Neural progenitor cell (in vitro differentiated cells): ENCODE measurements around the gene ADRA1B. TPM values are rescaled to one million over a fixed set of nuclear protein-coding genes. Genes with fewer than 3 reads are reported as not detected.

Experiments used
- DNase-seq: peaks from one replicate; pipeline ENCODE4 v3.0.0-alpha.2; 2016; ENCODE audit warnings: low spot score
- H2AFZ ChIP-seq: fragments of 200-600 bp; sonication (generic); replicated peaks from 2 replicates; pipeline ENCODE4 v1.6.1; 2016; ENCODE audit warnings: antibody characterized with exemption
- H3F3A ChIP-seq: fragments of 200-600 bp; sonication (generic); 2 replicates; pipeline ENCODE4 v1.6.1; 2016; ENCODE audit warnings: antibody characterized with exemption, low read depth
- H3K27ac ChIP-seq: fragments of 200-600 bp; sonication (generic); 2 replicates; pipeline ENCODE4 v1.5.1; 2016; ENCODE audit warnings: mild to moderate bottlenecking
- H3K27me3 ChIP-seq: fragments of 200-600 bp; sonication (generic); 2 replicates; pipeline ENCODE4 v1.6.1; 2016; ENCODE audit warnings: mild to moderate bottlenecking, moderate library complexity
- H3K36me3 ChIP-seq: fragments of 200-600 bp; sonication (generic); 2 replicates; pipeline ENCODE4 v1.5.1; 2016
- H3K4me1 ChIP-seq: fragments of 200-600 bp; sonication (generic); 2 replicates; pipeline ENCODE4 v1.6.1; 2016; ENCODE audit warnings: mixed run types
- H3K4me2 ChIP-seq: fragments of 200-600 bp; sonication (generic); 2 replicates; pipeline ENCODE4 v1.6.1; 2016
- H3K4me3 ChIP-seq: fragments of 200-600 bp; sonication (generic); 2 replicates; pipeline ENCODE4 v1.5.1; 2016
- H3K79me2 ChIP-seq: fragments of 200-600 bp; sonication (generic); 2 replicates; pipeline ENCODE4 v1.6.1; 2016; ENCODE audit warnings: low read depth
- H3K9ac ChIP-seq: fragments of 200-600 bp; sonication (generic); 2 replicates; pipeline ENCODE4 v1.6.1; 2016
- H3K9me3 ChIP-seq: fragments of 200-600 bp; sonication (generic); 2 replicates; pipeline ENCODE4 v1.5.1; 2016; ENCODE audit warnings: low read depth
- H4K20me1 ChIP-seq: fragments of 200-600 bp; sonication (generic); 2 replicates; pipeline ENCODE4 v1.6.1; 2016; ENCODE audit warnings: low read depth
- H3K27ac Mint-ChIP-seq: 3 replicates; pipeline ENCODE4 v1.8.0; 2021; ENCODE audit warnings: mixed read lengths
- H3K27me3 Mint-ChIP-seq: 2 replicates; pipeline ENCODE4 v1.8.0; 2022; ENCODE audit warnings: low read depth, mild to moderate bottlenecking, inconsistent platforms, moderate library complexity, mixed read lengths; ENCODE audit not compliant: insufficient read depth
- H3K36me3 Mint-ChIP-seq: 3 replicates; pipeline ENCODE4 v1.8.0; 2021; ENCODE audit warnings: mixed read lengths
- H3K4me1 Mint-ChIP-seq: 3 replicates; pipeline ENCODE4 v1.8.0; 2021; ENCODE audit warnings: mixed read lengths
- H3K4me3 Mint-ChIP-seq: 3 replicates; pipeline ENCODE4 v1.8.0; 2021; ENCODE audit warnings: mild to moderate bottlenecking, moderate library complexity, mixed read lengths
- H3K9me3 Mint-ChIP-seq: 3 replicates; pipeline ENCODE4 v1.8.0; 2020; ENCODE audit warnings: mixed read lengths
- CTCF ChIP-seq: fragments of 200-600 bp; sonication (generic); IDR thresholded peaks from 2 replicates; pipeline ENCODE4 v1.5.1; 2017; ENCODE audit warnings: antibody characterized with exemption, mild to moderate bottlenecking
- EZH2 ChIP-seq: fragments of 200-600 bp; sonication (generic); IDR thresholded peaks from 2 replicates; pipeline ENCODE4 v1.6.1; 2017; ENCODE audit warnings: antibody characterized with exemption, mild to moderate bottlenecking, moderate library complexity
- EZH2phosphoT487 ChIP-seq: fragments of 200-600 bp; sonication (generic); IDR thresholded peaks from 2 replicates; pipeline ENCODE4 v1.6.1; 2017; ENCODE audit warnings: antibody characterized with exemption
- total RNA-seq: library from RNA; depleted of rRNA; stranded (reverse); fragments of >200 nt; gene quantifications from 2 replicates; pipeline ENCODE4 v1.2.3, GENCODE V29; 2015; ENCODE audit warnings: low replicate concordance

The ADRA1B gene
- total RNA-seq, 1 donor from 2014 or later = not detected

- no peak overlapping the region for H3K4me2 ChIP-seq
- peaks cover 2% of the 10 kb centered on the region for H3K9me3 Mint-ChIP-seq
- no peak overlapping the region for H3K27ac Mint-ChIP-seq
- no peaks in the 10 kb centered on the region for H3K79me2 ChIP-seq
- peaks cover 45% of the 10 kb centered on the region for H3K27me3 Mint-ChIP-seq
- H3K27ac ChIP-seq = no peak overlapping the region
- peaks cover 3% of the 10 kb centered on the region for H3F3A ChIP-seq
- peaks cover 90% of the 10 kb centered on the region for H3K27me3 ChIP-seq
- H3K36me3 Mint-ChIP-seq = peaks cover 3% of the 10 kb centered on the region
- DNase-seq = no peak
- H4K20me1 ChIP-seq = no peaks in the 10 kb centered on the region
- peaks cover 9% of the 10 kb centered on the region for H3K4me1 Mint-ChIP-seq
- no peak overlapping the region for H3K4me3 ChIP-seq
- H3K9me3 ChIP-seq = no peaks in the 10 kb centered on the region
- peak overlapping the region; percentile 79 for H3K4me3 Mint-ChIP-seq
- TF ChIP-seq EZH2phosphoT487 = no peak
- TF ChIP-seq EZH2 = no peak
- no peak for TF ChIP-seq CTCF
- no peaks in the 10 kb centered on the region for H3K4me1 ChIP-seq
- no peak overlapping the region for H3K9ac ChIP-seq
- H2AFZ ChIP-seq = no peak overlapping the region
- H3K36me3 ChIP-seq = no peaks in the 10 kb centered on the region
Observed at GRCh38 chr5:159971038-159971437, 54.8 kb downstream of the ADRA1B start.

GRCh38 chr5:159971514-159971913 is 55.2 kb downstream of the ADRA1B start:
- Histone ChIP-seq H3K79me2 (no peaks in the 10 kb centered on the region), H3K36me3 (no peaks in the 10 kb centered on the region), H3K9me3 (no peaks in the 10 kb centered on the region), H2AFZ (peak overlapping the region; percentile 96), H3K27ac (no peak overlapping the region), H3K4me3 (peak overlapping the region; percentile 57), H3F3A (peaks cover 3% of the 10 kb centered on the region), H3K9ac (no peak overlapping the region), H4K20me1 (no peaks in the 10 kb centered on the region), H3K4me1 (no peaks in the 10 kb centered on the region), H3K4me2 (peak overlapping the region; percentile 82), H3K27me3 (peaks cover 88% of the 10 kb centered on the region)
- H3K27me3 Mint-ChIP-seq = peaks cover 45% of the 10 kb centered on the region
- peaks cover 3% of the 10 kb centered on the region for H3K36me3 Mint-ChIP-seq
- no peak overlapping the region for H3K27ac Mint-ChIP-seq
- H3K4me1 Mint-ChIP-seq = peaks cover 9% of the 10 kb centered on the region
- H3K4me3 Mint-ChIP-seq = peak overlapping the region; percentile 79
- H3K9me3 Mint-ChIP-seq = peaks cover 2% of the 10 kb centered on the region
- DNase-seq = no peak
- no peak for TF ChIP-seq CTCF
- peak; percentile 22 for TF ChIP-seq EZH2
- TF ChIP-seq EZH2phosphoT487 = peak; percentile 76

- Mint-ChIP-seq H3K36me3 (peaks cover 3% of the 10 kb centered on the region), H3K27ac (no peak overlapping the region), H3K4me1 (peaks cover 9% of the 10 kb centered on the region), H3K4me3 (peak overlapping the region; percentile 79), H3K9me3 (peaks cover 2% of the 10 kb centered on the region), H3K27me3 (peaks cover 44% of the 10 kb centered on the region)
- no peaks in the 10 kb centered on the region for H4K20me1 ChIP-seq
- no peaks in the 10 kb centered on the region for H3K4me1 ChIP-seq
- DNase-seq = peak; percentile 78
- H3K27ac ChIP-seq = no peak overlapping the region
- no peaks in the 10 kb centered on the region for H3K36me3 ChIP-seq
- H3K9ac ChIP-seq = no peak overlapping the region
- peak overlapping the region; percentile 96 for H2AFZ ChIP-seq
- H3F3A ChIP-seq = peaks cover 3% of the 10 kb centered on the region
- TF ChIP-seq CTCF (no peak), EZH2 (peak; percentile 69), EZH2phosphoT487 (peak; percentile 56)
- H3K79me2 ChIP-seq = no peaks in the 10 kb centered on the region
- H3K4me2 ChIP-seq = peak overlapping the region; percentile 82
- peak overlapping the region; percentile 57 for H3K4me3 ChIP-seq
- H3K27me3 ChIP-seq = peaks cover 83% of the 10 kb centered on the region
- no peaks in the 10 kb centered on the region for H3K9me3 ChIP-seq
Observed at GRCh38 chr5:159971931-159972461, 55.7 kb downstream of the ADRA1B start.
